T1000 (cell line): ENCODE data around the gene SERPINB3.
"Not testable (repeated sequence)": the region's sequence is repeated elsewhere in the genome, so short reads cannot be mapped to it uniquely, and the experiment has no call there.

Source experiments
- DNase-seq: peaks from one replicate; lab custom pipeline; 2025; ENCODE audit warnings: mixed read lengths; lab: John Stamatoyannopoulos, UW

The SERPINB3 gene

DNA sequence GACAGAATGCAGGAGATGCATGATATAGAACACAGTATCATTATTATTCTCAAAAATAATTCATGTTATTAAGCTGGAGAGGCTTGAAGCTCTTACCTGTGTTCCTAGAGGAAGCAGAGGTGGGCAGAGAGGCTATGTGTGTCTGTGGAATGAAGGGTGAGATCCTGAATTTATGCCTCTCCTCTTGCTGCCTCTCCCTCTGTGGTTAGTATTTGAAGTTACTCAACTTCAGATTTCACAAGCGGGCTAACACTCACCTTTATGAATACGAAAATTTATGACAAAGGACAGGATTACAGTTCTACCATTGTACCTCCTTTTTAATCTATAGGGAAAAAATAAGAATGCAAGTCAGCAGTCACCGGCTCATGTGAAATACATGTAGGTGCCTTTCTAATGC, at the start of gene SERPINB3:
SERPINB3 (minus strand) TSS at position 144 of the 400 bp plus-strand sequence. CDS start 677 bp downstream, outside the sequence.
- DNase-seq: not testable (repeated sequence)

DNA sequence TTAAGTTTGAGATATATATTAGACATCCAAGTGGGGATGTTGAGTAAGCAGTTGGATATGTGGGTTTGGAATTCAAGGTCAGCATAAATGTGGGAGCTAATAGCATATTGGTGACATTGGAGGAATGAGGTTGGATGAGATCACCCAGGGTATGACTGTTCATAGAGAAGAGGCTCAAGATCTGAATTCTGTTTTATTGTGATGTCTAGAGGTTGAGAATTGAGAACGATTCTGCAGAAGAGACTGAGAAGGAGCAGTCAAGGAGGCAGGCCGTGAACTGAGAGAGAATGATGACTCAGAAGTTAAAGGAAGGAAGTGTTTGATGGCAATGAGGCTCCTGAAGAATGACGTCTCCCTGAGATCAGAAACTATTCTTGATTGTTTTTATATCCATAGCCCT, 47.0 kb upstream of the SERPINB3 start:
- DNase-seq: peak; percentile 2

DNA sequence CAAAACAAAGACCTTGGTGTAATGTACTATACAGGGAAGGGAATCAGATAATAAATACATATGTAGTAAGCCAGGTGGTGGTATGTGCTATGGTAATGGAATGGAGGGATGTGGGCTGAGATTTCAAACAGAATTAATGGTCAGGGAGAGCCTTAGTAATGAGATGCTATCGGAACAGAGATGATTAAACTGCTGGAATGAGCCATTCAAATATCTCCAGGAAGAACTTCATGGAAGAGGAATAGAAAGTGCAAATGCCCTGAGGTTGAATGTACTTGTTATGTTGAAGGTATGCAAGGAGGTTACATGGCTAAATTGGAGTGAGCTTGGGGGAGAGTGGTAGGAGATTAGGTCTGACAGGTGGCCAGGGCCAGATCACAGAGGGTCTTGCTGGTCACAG, 46.1 kb upstream of the SERPINB3 start:
- no peak for DNase-seq

DNA sequence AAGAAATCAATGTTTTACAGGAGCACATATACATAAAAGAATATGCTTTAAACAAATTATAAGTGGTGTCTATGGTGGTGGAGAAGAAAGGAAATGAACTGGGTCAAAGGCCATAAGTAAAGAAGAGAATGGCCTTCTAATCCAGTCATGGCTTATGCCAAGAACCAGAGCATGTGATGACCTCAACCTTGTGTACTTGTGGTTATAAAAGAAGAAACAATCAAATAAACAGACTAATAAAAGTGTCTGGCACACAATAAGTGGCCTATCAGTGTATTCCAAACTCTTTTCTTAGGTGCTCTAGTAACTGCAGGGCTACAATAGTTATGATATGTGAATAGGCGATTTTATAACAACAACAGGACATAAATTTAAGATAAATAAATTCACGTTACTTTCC, 43.7 kb upstream of the SERPINB3 start:
- no peak for DNase-seq

DNA sequence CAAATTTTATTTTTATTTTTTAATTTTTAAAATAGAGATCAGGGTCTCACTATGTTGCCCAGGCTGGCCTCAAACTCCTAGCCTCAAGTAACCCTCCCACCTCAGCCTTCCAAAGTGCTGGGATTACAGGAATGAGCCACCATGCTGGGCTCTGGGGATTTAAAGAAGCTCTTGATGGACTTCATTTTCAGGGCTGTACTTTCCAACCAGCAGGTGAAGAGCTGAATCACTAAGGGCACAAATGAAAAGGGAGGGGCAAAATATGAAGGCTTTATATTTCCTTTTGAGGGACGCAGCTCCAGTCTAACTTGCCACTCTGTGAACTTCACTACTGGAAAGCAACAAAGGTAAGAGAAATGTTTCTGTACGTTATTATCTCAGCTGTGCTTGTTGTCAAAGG, 41.0 kb upstream of the SERPINB3 start, which contains the start of gene SERPINB11:
SERPINB11 (plus strand) TSS at position 301 of the 400 bp plus-strand sequence. CDS start 7,234 bp downstream, outside the sequence.
- DNase-seq: no peak

DNA sequence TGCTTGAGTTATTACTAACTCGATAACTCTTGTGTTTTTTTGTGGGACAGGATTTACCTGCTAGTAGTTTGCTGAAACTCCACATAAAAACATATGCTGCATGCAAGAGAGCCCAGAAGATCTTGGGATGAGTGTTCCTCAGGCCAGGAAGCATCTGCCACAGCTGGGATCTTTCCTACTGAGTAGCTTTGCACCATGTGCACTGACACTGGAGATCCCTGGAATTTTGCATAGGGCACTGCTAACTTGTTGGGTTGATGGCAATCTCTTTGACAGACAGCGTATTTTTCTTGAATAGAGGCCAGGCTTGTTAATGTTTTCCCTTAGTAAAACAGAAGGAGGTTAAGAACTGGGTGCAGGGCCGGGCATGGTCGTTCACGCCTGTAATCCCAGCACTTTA, 40.3 kb upstream of the SERPINB3 start:
- no peak for DNase-seq

DNA sequence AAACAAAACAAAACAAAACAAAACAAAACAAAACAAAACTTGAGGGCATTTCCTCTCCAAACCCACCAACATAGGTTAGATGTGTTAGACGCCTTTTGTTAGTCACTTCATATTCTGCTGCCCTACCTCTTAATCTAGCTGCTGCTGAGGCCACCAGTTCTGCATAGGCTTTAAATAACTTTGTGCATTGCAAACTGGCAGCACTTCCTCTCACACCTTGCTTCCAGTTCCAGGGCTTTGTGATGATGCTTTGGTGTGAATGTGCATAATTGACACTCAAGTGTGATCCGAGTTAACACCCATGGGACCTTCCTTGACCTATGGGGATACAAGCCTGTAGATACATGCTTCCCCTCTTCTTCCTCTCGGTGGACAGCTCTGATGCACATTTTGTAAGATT, 38.8 kb upstream of the SERPINB3 start:
- no peak for DNase-seq

DNA sequence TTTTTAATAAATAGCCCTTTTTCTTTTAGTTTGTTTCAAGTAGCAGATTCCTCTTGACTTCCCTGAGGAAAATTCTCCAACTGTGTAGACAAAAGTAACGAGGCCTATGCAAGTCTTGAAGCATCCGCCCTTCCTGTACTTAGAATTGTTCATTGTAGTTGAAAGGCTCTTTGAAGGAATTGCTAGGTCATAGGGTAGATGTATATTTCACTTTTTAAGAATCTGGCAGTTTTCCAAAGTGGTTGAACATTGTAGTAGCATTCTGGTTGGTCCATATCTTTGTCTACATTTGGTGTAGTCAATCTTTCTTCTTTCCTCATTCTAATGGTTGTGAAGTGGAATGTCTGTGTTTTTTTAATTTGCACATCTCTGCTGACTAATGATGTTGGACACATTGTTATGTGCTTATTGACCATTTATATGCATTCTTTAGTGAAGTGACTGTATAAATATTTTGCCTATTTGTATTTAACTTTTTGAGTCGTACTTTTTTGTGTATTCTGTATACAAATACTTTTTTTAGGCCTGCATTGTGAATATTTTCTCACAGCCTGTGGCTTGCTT, 35.5 kb upstream of the SERPINB3 start:
- no peak for DNase-seq

DNA sequence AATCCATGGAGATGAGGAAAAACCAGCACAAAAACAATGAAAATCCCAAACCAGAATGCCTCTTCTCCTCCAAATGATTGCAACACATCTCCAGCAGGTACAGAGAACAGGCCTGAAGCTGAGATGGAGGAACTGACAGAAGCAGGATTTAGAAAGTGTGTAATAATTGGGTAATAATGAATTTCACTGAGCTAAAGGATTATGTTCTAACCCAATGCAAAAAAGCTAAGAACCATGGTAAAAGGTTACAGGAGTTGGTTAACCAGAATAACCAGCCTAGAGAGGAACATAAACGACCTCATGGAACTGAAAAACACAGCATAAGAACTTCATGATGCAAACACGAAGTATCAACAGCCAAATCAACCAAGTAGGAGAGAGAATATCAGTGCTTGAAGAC, 27.4 kb upstream of the SERPINB3 start:
- DNase-seq: no peak

DNA sequence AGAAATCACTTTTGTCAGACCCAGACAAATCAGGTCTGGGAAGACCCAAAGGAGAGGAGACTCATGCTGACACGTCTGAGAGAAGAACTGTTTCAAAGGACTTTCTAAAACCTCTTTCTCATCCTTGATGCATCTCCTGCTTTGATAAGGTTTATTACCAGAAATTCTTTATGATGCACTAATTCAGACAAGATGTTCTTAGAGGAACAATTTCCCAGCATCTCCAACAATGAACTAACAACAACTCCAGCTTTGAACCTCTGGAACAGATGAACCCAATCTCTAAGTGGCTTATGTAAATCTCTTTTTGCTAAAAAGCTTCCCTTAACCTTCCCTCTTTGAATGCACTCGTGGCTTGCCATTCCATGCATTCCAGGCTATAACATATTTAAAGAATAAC, 25.2 kb upstream of the SERPINB3 start:
- no peak for DNase-seq

DNA sequence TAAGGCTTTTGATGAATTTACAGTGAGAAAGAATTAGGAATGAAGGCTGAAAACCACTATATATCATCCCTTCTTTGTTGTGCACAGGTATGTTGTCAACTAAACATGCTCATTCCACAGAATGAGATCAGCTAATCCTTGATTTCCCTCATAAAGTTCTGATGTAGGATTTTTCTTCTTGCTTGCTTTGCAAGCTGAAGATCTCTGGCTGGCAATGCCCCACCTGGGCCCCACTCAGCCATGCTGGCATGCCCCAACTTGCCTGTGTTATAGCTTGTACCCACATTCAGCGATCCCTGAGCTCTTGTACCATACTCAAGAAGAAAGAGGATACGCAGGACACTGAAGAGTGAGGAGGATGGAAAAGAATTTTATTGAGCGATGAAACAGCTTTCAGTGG, 23.0 kb upstream of the SERPINB3 start:
- DNase-seq: no peak

DNA sequence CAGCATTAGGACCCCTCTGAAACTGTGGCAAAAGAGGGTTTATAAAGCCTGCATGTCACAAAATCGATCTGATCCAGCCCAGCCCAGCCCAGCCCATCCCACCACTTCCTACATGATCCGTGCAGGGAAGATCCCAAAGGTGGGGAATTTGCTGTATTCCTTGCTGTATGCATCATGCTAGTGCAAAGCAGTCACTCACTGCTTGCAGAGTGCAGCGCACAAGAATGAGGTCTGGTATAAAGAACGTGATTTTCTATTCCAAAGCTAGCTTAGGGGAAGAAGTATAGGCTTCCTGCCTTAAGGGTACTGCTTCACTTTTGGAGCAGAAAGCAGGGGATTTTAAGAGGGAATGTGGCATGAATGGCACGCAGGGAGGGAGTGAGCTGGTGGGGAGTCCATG, 22.2 kb upstream of the SERPINB3 start:
- DNase-seq: no peak

DNA sequence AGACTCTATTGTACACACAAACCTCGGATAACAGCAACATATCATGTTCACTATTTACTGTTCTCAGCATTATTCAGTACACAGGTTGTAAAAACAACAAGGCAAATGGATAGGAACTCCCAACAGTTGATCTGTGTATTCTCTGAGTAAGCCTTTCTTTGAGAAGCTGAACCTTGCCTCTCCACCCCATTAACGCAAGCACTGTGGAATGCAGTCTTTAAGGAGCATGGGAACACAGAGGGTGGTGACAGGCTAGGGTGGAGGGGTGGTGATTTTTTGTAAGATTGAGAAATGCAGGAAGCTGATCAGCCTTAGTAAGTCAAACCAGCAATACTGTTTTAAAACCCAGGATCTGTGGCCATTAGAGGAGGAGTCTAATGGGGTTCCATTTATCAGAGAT, 21.5 kb upstream of the SERPINB3 start:
- peak; percentile 14 for DNase-seq

DNA sequence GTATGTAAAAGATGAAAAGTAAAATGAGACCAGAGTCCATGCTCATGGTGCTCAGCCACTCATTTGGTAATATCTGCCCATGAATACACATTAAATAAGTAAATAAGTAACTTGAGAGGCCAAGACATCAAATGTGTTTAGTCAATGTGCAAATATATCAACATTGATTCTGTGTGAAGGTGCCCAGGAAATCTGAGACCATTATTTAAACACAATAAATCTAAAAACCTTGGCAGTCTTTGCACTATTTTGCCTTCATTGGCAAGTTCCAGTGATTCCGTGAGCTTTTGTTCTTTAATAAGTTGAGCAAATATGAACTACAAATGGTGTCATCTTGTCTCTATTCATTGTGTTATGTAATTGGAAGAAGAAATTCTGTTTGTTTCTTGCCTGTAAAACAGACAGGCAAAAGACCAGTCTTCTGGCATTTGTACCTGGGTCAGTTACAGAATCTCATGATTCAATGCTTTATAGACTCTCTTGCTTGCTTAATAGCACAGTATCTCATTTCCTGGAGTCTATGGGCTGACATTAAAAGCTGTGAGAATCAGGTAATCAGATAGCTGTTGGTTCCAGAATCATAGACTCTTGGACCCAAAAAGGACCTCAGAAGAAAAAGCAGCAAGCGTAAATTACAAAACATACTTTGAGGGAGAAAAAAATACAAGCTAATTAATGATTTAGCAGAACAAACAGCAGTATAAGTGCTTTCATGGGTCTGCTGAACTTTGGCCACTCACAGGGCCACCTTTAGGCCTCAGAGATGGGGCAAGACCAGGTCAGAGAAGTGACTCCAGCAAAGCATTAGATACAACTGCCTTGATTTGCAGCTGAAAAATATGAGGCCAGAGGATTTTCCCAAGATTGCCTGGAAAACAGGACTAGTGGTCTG, 20.0 kb upstream of the SERPINB3 start:
- DNase-seq: no peak

DNA sequence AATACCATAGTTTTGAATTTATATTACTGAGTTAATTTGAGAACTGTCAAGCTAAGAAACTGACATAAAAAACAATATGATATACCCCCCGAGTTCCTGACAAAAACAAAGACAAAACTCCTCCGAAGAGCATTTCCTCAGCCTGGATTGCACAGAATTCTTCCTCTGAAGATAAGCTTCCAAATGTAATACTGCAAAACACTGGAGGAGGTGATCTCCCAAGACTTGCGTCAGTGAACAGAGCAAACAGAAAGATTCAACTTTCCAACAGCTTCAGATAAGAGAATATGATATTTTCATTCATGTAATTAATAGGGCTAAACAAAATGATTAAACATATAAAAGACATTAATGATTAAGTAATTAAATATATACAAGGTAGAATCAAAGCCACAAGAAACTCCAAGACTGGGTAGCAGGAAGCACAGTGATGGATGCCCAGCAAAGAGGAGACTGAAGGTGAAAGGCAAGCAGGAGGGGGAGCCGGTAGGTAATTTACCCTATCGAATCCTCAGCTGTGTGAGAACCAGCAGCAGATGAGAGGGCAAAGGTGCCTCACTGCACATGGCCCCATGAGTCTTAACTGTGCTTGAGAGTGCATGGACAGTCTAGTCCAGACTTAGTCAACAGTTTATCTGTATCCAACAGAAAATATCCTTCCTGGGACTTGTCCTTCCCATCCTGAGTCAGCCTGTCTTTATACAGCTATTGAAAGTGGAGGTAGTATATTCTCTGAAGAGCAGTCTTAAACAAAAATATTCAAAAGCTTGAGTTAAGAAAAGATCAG, 18.3 kb upstream of the SERPINB3 start:
- DNase-seq: no peak

DNA sequence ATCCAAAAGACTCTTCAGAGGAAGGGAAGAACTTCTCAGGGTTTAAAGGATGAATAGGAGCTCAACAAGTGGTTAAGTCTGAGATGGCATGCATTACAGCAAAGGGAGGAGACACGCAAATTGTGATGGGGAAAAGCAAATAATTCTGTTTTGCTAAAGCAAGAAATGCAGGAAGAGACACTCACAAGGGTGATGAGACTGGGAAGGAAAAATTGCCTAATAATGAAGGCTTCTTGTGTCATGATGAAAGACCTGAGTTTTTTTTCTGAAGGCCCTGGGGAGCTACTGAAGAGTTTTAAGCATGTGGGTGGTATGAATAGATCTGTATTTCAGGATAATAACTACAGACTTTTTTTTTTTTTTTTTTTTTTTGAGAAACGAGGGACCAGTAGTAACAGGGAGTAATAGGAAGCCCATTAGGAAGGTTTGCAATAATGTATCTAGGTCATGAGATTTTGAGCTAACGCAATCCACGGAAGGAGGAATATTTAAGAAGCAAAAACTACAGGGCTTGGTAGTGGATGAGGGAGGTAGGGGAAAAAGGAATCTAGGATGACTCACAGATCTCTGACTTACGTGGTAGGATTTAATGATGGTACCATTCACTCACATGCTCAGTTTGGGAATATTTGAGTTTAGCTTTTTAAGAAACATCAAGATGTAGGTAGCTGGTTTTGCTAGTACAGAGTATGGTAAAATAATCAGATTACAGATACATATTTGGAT, 16.0 kb upstream of the SERPINB3 start:
- no peak for DNase-seq

DNA sequence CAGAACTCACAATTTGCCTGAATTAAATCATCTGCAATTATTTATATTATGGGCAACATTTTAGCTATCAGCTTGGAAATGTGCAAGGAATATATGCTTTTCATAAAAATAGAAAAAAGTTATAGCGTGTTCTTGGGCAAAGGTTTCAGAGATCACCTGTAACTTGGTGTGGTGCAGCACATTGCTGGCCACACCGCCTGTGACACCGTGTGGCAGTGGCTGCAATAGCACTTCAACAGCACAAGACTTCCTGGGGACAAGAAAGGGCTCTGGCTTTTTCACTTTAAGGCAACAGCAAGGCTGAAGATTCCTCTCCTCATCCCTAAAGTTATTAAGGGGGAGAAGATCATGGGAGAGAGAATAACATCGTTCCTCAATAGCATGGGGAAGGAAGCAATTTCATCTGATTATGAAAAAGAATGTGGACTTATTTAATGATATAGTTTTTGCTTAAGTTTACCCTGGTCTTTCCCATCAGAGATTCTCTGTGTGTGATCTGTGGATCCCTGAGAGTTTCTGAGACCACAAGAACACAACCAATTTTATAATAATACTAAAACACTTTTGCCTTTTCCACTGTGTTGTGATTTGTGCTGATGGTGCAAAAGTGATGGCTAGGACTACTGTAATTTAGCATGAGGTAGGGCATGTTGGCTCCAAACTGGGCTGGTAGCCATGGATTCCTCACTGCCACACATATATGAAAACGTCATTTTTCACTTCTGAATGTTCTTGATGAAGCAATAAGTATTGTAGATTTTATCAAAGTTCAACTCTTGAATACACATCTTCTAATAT, 15.0 kb upstream of the SERPINB3 start:
- DNase-seq: no peak

DNA sequence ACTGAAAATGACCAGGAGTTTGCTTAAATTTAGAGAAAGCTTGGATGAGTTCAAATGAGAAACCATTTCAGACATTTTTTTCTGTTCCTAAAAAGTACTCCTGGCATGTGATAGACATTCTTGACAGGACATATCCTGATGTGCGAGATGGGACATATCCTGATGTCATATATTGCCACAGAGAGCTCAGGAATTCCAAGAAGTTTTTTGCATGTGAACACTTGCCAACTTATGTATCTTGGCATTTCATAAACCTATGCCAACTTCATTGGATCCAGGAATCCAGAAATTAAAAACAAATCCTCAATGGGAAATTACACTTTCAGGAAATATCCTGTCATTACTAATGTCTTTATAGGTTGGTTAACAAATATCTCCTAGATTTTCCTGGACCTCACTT, 2.9 kb upstream of the SERPINB3 start:
- no peak for DNase-seq

DNA sequence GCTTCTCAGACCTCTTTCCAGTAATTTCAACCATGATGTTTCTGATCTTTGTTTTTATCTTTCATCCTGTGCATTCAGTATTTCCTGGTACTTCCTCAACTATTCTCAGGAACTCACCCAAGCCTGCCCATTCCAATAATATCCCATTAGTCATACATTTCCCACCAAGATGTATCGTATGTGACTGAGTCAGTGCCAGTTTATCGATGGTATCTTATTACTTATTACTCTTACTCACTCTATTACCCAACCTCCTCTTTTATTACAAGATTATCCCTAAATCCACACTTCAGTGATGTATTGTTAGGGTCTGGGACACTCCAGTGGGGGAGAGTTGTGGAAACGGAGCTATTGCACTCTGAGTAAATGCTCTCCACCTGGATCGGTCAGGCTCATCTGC, 2.8 kb downstream of the SERPINB3 start:
- not testable (repeated sequence) for DNase-seq

DNA sequence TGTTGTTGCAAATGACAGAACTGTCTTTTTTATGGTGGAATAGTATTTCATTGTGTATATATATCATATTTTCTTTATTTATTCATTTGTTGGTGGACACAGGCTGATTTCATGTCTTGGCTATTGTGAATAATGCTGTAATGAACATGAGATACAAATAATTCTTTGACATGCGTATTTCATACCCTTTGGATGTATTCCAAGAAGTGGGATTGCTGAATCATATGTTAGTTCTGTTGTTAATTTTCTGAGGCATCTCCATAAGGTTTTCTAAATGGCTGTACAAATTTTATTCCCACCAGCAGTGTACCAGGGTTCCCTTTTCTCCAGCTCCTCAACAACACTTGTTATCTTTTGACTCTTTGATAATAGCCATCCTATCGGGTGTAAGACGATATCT, 11.4 kb downstream of the SERPINB3 start:
- DNase-seq: not testable (repeated sequence)

DNA sequence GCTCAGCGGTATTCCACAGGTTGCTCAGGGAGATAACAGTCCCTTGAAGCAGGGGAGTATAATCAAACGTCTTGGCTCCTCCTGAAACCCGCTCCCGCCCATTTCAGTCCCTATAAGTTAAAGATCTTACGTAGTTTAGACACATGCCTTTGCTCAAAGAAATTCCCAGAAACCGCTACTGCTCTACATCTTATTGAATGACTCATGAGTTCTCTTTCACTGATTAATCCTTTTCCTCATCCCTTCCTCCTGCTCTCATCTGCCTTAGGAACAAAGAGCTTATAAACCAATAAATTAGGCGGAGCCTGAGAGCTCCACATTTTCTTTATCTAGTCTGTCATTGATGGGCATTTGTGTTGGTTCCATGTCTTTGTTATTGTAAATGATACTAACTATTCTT, 13.5 kb downstream of the SERPINB3 start:
- DNase-seq: no peak
